ENCODE data around the gene CLK2.
"Not testable (repeated sequence)": the region's sequence is repeated elsewhere in the genome, so short reads cannot be mapped to it uniquely, and the experiment has no call there.

The CLK2 gene

DNA sequence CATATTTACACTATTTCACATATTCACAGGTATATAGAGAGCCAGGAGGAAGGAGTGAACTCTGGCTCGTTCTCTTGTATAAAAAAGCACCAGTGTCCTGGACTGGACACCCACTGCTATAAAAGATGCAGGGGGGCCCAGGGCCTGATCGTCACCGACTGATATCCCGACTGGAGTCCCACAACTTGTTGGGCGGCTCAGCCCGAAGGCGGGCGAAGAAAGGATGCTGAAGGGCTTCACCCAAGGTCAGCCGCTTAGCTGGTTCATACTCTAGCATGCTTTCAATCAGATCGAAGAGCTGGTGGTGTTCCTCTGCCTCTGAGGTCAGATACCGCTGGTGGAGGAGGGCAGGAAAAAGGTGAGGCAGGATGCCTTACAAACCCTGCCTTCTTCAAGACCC is 10.2 kb downstream of the CLK2 start:
- DNase-seq, result no peak

DNA sequence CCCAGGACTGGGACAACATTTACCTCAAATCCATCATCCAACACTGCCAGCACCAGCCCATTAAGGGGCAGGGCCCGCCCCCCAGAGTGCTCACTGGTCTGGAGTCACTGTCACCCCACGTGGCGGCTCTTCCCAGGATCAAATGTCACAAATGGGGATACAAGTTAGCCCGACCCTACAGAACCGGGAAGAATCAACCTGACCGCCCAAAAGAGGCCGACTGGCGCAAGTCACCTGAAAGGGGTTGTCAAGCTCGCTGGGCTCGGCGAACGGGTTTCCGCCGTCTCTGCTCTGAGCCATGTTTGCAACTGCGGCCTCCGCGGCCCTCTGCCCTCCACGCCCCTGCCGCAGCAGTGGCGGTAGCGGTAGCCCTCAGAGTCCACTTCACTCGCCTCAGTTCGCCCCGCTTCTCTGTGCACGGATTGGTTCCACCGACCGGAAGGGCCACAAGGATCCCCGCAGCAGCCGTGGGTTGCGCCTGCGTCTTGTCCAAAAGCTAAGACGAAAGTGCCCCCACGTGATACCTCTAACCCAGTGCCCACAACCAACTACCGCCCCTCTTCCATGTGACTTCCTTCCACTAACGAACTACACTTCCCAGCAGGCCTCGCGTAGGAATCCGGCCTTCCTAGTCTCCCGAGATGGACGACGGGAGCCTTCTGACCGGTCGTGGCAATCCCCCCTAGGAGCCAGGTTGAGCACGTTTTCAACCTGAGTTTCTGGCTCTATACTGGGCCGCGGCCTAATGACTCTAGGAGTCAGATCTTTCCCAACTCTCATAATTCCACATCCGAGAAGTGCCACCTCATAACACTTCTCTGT is 11.2 kb downstream of the CLK2 start, which contains the start of gene SCAMP3:
Gene SCAMP3, minus strand, starts transcription at position 509 of the 822 bp plus-strand sequence. Its CDS starts 209 bp downstream, at position 300.
- DNase-seq, result peak; percentile 57

DNA sequence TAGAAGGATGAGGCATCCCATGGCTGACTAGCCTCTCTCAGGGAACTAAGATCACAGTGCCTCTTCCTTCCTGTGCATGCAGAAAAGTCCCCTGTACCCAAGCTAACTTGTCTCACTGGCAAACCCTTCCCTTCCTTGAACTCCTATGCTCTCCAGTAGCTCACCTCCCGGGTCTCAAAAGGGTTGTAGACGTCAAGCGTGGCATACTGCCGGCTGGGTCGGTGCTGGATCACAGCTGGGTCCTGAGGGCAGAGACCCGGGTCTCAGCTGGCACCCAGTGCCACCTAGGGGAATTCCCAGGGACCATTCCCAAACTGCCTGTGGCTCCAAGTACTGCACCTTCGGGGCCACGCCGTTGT is 11.8 kb downstream of the CLK2 start:
- DNase-seq, result no peak

DNA sequence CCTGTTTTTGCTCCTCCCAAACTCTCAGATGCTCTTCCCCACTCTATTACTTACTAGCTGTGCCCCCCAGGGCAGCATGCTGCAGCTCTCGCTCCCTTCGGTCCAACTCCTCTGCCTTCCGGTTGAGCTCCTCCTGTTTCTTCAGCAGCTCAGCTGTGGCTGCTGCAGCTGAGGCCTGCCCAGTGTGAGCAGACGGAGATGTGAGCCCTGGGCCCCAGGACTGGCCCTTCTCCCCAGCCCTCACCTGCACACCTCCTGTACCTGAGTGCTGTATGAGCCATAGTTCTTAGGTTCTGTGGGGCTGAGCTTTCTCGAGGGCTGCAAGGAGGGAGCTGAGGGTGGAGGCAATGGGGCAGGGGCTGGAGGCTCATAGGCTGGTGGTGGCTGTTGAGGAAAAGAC is 13.0 kb downstream of the CLK2 start:
- no peak for DNase-seq

DNA sequence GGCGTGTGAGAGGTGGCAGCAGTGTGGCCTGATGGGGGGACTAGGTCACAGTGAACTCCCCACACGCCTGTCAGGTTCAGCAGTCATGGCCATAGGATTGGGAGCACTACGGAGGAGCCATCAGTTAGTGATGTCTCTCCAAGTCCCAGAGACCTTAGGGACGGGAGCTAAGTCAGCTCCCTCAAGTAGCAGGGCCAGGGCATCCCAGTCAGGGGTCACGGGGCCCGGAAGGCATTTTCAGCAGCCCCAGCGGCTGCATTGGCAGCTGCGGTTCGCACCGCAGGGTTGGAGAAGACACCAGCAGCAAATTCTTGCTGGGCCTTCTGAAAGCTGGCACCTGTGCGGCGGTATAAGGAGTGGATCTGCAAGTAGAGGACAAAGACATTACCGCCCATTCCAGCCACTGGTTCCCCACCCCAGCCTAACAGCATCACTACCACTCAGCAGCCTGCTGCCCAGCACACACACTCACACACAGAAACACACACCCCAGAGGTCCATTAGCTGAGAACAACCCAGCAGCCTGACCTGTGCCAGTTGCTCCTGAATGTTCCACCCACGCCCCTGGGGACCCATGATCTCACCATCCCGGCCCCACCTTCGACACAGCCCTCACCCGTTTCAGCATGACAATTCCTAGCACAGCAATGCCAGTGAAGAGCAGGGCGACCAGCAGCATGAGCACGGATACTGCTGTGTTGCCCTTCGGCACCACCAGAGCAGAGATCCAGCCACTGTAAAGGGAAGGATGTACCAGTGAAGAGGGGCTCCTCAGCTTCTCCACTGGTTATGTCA is 17.0 kb downstream of the CLK2 start:
- no peak for DNase-seq

DNA sequence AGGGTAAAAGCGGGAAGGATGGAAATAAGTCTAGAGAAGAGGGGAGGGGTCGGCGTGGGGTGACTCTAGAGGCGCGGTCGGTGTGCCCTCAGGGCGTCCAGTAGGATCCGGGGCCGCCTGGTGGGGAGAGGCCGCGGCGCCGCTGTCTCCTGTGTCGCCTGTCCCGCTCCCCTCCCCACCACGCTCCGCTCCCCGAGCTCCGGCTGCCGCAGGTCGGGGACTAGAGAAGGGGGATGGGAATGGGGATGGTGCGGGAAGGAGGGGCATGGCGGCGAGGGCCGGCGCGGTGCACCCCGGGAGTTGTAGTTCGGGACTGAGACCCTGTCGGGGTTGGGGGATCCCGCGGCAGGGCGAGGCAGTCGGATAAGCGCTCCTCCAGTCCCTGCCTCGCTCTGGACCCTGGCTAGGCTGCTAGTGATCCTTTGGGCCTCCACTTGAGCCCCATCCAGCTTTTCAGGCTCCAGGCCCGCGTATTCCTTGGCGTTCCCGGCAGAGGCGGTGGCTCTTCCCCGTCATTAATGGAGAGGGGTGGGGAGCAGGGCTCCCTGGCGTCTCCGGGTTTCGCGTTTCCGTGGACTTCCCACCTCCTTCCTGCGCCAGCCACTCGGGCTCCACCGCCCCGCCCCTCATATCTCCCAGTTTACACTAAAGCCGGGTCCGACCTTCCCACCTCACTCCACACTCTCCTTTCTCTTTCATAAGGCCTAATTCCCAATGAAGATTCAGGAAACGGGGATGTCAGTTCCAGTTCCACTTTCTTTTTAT is 17.9 kb downstream of the CLK2 start, which contains the start of gene ENTREP3:
Gene ENTREP3, minus strand, starts transcription at position 241 of the 765 bp plus-strand sequence. CDS start 606 bp downstream, outside the sequence.
- peak; percentile 46 for DNase-seq

DNA sequence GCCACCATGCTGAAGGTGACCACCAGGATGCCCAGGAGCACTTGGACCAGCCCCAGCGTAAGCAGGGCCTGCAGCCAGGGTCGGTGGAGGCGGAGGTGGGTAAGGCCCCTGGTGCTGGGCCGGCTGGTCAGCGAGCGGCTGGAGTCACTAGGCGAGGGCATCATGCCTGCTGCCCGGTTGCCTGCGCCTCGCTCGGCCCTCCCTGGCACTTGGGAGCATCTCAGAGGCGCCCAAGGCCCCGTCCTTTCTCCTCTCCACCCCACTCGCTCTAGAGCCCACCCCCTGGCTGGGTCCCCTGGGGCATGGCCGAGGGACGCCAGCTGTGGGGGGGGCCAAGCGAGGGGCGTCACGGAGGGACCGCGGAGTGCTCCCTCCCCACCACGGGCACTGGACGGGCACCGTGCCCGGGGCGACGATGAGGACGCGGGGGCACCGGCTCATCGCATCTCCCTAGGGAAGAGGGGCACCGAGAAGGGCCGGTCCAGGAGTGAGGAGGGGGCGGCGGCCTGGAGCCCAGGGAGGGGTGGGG is 18.5 kb downstream of the CLK2 start:
- DNase-seq, result no peak

DNA sequence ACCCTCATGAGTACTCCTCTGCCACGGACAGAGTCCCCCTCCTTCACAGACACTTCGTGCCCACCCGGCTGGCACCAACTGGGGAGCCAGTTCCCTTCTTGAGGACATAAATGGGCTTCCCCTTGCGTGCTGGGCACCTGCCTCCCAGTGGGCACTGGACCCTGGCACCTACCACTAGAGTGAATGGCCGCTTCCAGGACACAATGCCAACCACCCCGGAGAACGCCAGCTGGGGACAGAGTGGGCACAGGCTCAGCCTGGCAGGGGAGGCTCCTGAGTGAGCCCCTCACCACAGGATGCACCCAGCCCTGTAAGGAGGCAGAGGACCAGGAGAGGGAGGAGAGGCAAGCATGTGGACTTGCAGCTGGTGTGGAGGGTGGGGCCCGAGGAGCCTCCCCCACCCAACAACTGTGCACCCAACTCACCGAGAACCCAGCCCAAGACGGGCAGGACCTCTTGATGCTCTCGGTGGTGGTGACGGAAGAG is 19.0 kb downstream of the CLK2 start:
- no peak for DNase-seq

DNA sequence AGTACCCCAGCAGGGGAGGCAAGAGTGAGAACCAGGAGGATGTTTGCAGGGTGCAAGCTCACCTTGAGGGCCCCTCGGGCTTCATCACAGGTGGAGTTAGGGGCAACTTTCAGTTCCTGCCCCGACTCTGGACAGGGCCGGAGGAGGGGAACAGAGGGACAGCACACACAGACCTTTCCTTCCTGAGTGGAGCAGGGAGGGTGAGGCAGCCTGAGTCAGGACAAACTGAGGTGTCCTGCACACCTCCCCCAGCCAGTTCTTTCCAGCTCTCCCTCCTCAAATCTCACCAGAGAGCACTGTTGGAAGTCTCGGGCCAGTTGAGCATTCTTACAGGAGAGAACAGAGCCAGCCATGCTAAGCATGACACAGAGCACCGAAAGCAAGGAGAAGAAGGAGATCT is 19.5 kb downstream of the CLK2 start:
- no peak for DNase-seq

DNA sequence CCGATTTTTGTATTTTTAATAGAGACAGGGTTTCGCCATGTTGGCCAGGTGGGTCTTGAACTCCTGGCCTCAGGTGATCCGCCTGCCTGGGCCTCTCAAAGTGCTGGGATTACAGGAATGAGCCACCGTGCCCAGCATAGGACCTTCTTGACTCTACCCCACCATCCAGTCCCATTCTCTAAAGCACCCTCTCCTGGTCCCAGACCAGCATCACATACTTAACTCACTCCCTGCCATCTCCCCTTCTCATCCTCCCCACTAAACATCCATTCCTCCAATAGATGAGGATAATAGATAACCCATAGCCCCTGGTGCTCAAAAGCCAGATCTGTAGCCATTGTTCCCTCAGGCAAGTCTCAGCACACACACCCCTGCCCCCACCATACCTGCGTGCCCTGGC is 20.1 kb downstream of the CLK2 start:
- no peak for DNase-seq

DNA sequence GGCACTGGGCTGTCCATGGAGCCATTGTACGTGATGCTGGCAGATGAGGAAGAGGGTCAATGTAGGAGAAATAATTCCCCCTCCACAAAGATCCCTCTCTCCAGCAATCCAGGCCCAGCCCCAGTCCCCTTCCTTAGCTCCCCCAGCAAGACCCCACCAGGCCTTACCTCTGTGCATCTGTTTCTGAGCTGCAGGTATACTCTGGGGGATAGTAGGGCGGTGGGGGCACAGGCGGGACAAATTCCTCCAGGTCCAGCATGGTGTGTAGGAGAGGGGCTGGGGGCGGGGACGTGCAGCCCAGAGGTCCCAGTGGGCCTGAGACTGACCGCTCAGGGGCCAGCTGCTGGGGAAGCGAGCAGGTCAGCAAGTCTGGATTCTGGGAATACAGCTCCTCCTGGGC is 21.7 kb downstream of the CLK2 start:
- DNase-seq, result no peak

DNA sequence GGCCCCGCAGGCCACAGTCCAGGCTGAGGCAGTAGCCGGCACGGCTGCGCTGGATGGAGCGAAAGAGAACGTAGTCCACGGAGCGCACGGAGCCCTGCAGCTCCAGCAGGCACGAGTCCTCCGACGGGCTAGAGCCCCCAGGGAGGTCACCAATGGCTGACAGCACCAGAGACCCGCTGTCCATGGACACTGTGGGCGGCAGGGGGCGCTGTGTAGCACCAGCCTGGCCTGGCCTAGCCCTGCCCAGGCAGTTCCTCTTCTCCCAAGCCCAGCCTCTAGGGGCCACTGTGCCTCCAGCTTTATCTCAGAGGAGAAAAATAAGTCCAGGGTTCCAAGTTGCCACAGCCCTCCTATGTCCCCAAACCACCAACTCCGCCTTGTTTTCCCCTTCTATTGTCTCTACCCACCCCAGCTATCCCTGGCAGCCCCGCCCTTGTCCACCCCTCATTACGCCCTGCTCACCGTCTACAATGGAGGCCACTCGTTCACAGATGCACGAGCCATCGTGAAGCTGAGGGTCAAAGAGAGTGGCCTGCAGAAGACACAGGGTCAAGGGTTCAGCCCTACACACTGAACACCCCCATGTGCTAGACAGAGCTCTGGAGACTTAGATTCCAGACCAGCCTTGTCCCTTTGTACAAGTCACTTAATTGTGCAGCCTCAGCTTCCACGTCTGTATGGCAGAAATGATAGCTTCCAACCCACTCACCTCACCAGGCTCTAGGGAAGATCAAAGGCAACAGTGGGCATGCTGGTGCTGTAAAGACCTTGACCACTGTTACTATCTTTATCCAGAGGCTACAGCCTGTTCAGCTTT is 22.5 kb downstream of the CLK2 start:
- peak; percentile 88 for DNase-seq

DNA sequence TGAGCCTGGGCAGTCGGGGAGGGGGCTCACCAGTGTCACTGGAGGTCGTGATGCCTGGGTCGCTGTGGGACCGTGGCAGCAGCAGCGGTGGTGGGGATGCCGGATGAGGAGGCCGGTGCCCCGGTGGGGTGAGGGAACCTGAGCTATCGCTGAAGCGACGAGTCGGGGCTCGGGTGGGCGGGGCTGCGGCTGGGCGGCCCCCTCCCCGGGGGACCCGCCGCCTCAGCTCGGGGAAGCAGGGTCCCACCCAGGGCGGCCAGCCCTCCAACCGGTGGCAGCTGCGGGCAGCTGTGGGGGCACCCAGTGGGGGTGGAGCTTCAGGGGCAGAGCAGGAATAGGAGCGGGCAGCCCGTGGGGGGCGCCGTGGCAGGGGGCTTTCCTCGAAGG is 23.1 kb downstream of the CLK2 start:
- DNase-seq, result no peak

DNA sequence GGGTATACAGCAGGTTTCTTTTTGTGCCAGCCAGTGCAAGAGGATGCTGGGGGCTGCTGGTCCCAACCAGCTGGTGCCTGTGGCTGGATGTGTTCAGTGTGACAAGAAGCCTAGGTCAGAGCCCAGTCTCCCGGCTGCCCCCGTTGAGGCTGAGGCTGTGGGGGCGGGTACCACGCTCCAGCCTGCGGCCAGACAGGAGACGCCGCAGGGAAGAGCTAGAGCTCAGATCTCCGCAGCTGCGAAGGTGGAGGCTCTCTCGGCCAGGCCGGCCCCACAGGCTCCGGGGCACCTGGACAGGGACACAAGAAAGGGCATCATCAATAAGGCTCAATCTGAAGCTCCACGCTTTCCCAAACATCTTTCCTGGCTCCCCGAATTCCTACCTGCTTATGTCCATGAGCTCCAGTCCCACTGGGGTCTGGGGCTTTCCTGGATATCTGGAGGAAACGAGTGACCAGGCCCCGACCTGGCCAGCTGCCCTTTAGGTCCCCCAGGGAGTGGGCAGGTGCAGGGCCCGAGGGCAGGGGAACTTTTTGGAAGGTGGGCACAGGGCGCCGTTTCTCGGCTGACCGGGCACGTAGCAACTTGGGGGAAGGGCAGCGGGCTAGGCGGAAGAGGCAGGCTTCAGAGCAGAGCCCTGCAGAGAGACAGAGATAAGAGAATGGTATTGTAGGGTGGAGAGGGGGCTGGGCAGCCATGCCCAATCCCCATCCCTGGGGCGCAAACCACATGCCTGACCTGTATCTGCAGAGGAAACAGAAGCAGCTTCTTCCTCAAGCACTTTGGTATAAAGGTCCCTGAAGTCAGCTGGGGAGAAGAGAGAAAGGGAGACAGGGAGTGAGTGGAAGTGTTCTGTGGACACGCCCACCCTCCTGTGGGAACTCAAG is 25.4 kb downstream of the CLK2 start:
- DNase-seq, result no peak

DNA sequence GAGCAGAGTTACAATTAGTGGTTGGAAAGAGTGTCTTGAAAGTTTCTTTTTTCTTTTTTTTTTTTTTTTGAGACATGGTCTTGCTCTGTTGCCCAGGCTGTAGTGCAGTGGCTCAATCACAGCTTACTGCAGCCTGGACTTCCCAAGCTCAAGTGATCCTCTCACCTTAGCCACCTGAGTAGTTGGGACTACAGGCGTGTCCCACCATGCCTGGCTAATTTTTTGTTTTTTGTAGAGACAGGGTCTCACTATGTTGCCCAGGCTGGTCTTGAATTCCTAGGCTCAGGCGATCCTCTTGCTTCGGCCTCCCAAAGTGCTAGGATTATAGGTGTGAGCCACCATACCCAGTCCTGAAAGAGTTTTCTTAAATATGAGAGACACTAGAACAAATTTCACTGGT is 26.5 kb downstream of the CLK2 start:
- DNase-seq, result not testable (repeated sequence)

DNA sequence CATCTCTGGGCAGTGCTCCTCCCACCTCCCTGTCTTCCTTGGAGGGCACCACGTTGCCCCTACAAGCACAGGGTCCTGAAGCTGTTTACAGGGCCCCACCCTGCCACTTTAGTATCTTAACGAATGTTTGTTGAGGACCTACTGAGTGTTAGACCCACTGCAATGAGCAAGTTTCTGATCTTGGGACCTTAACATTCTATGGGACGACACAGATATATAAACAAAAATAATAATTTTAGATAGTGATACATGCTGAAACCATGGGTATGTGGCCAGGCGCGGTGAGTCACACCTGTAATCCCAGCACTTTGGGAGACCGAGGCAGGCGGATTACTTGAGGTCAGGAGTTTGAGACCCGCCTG is 28.2 kb downstream of the CLK2 start:
- DNase-seq, result no peak

DNA sequence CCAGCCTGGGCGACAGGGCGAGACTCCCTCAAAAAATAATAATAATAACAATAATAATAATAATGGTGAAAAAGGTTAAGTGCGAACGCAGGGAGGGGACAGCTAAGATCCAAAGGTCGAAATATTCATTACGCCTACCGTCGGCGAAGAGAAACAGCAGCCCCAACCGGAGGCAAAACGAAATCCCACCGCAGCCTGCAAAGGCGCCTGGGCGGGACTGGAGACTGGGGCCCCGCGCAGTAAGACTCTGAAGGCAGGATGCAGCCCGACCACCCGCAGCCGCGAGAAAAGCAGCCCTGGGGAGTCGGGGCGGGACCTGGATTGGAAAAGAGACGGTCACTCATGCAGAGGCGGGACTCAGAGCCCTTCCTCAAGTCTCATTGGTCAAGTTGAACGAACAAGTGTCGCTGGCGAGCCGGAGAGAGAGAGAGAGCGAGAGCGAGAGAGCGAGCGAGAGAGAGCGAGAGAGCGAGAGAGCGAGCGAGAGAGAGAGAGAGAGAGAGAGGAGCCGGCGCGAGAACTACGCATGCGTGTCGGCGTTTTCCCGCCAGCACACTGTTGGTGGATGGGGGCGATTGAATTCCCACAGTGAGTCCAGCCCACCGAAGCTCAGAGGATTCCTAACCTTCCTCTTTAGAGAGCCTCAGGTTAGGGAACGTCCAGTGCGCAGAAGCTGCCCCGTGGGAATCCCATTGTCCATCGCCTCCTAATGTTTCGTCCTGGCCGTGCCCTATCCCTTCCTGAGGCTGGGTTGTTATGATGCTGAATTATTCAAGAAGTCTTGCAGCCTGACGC is 28.7 kb downstream of the CLK2 start:
- DNase-seq, result peak; percentile 87

DNA sequence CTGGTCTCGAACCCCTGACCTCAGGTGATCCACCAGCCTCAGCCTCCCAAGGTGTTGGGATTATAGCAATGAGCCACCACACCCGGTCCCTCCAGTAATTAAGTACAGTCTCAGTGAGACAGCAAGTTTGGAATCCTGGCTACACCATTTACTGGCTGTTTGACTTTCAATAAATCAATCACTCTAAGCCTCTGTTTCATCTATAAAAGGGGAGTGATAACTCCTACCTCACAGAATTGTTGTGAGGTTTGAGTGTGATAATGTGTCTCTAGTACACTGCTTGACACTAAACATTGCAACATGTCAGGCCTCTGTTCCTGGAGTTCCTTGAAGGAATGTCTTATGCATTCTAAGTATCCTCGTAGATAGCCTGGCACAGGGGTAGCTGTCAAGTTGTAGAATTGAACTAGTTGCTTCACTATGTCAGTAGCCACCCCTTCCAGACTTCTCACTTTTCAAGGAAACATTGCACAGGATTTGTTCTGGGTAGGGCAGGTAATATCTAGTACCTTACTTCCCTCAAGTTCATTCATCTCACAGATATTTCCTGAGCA is 30.4 kb downstream of the CLK2 start:
- no peak for DNase-seq

DNA sequence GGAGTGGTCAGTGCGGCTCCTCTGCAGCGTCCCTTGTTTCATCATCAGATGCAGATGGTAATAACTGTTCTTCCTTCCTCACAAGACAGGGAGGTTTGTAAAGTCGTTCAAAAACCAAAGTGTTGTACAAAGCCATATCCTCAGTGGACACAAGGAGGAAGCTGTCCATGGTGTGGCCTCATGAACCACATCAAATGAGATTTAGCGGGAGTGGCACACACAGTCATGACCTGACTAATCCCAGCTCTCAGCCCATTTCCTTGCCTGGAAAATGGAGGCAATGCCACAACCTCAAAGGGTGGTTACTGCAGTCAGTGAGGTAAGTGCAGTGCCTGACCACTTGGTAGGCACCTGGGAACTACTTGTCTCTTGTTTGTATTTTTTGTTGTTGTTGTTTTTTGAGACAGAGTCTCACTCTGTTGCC is 31.5 kb downstream of the CLK2 start:
- no peak for DNase-seq
